GM12878 (cell line): ENCODE data around the gene TYSND1. TPM values are rescaled to one million over a fixed set of nuclear protein-coding genes. Genes with fewer than 3 reads are reported as not detected.
A peak's percentile ranks its signal among the peaks of the same experiment; 100 is the strongest.

ENCODE experiments used
- ATAC-seq: fragments of 200-7000 bp; cut with Tn5 transposase; 3 replicates; pipeline ENCODE4 v1.9.1; 2020; ENCODE audit warnings: mild to moderate bottlenecking, moderate library complexity
- BruUV-seq: library from RNA; stranded (reverse); fragments of 400-500 nt; replicated peaks from 2 replicates; lab custom pipeline; 2021; lab: Mats Ljungman, UMichigan
- CTCF ChIA-PET: fragments of 300-600 bp; sonication (Branson Sonifier 250); formaldehyde crosslinking; extraction: SDS; loops from one replicate; lab custom pipeline; 2021; ENCODE audit warnings: inconsistent platforms; lab: Yijun Ruan, JAX
- POLR2A ChIA-PET: fragments of 350-600 bp; formaldehyde crosslinking; extraction: SDS; loops from one replicate; lab custom pipeline; 2021; ENCODE audit warnings: inconsistent platforms; lab: Charles Lee
- RAD21 ChIA-PET: fragments of 300-600 bp; sonication (Branson Sonifier 250); formaldehyde crosslinking; loops from one replicate; lab custom pipeline; 2023; ENCODE audit warnings: antibody characterized with exemption; ENCODE audit not compliant: unreplicated experiment; lab: Charles Lee
- SMC1A ChIA-PET: fragments of 300-600 bp; sonication (Branson Sonifier 250); formaldehyde crosslinking; loops from one replicate; lab custom pipeline; 2023; ENCODE audit not compliant: unreplicated experiment, uncharacterized antibody; lab: Charles Lee
- DNase-seq: peaks from one replicate; pipeline ENCODE4 v3.0.0-alpha.2; 2011; ENCODE audit warnings: low read depth, low spot score
- FAIRE-seq: peaks from 3 replicates; lab custom pipeline; 2011; peaks lifted over from hg19 to GRCh38; lab: Jason Lieb, UNC
- H2AFZ ChIP-seq: 2 replicates; pipeline ENCODE4 v1.6.0; 2011; ENCODE audit warnings: low read depth, low read length, control low read depth; ENCODE audit not compliant: control insufficient read depth
- H3K27ac ChIP-seq: 2 replicates; pipeline ENCODE4 v1.5.1; 2011; ENCODE audit warnings: control low read depth; ENCODE audit not compliant: control insufficient read depth, insufficient read depth
- H3K27me3 ChIP-seq, 2 experiments: replicated peaks in 1 of 2; 2 replicates each; pipeline versions ENCODE4 v1.6.0 to v1.6.1; 2011; ENCODE audit warnings: low read length in 1 of 2; ENCODE audit not compliant: control insufficient read depth in 2 of 2, insufficient read depth in 2 of 2
- H3K36me3 ChIP-seq, 2 experiments: 2 replicates each; pipeline ENCODE4 v1.5.1; 2011; ENCODE audit warnings: low read length in 1 of 2; ENCODE audit not compliant: control insufficient read depth in 2 of 2, insufficient read depth in 2 of 2
- H3K4me1 ChIP-seq: 2 replicates; pipeline ENCODE4 v1.6.1; 2011; ENCODE audit warnings: mild to moderate bottlenecking, low read length, moderate library complexity, mixed read lengths; ENCODE audit not compliant: control insufficient read depth, insufficient read depth
- H3K4me2 ChIP-seq: 2 replicates; pipeline ENCODE4 v1.6.0; 2011; ENCODE audit warnings: control low read depth; ENCODE audit not compliant: control insufficient read depth, insufficient read depth
- H3K4me3 ChIP-seq: fragments of 200-600 bp; sonication (generic); 2 replicates; pipeline ENCODE4 v1.5.1; 2016
- H3K79me2 ChIP-seq: 2 replicates; pipeline ENCODE4 v1.6.0; 2011; ENCODE audit warnings: low read length; ENCODE audit not compliant: control insufficient read depth, insufficient read depth
- H3K9ac ChIP-seq: 2 replicates; pipeline ENCODE4 v1.8.0; 2011; ENCODE audit warnings: low read length, control low read depth, mixed read lengths; ENCODE audit not compliant: control insufficient read depth, insufficient read depth
- H3K9me3 ChIP-seq: replicated peaks from 3 replicates; pipeline ENCODE4 v1.5.1; 2011; ENCODE audit warnings: mild to moderate bottlenecking, low read length; ENCODE audit not compliant: control insufficient read depth, insufficient read depth
- H4K20me1 ChIP-seq: 2 replicates; pipeline ENCODE4 v1.6.0; 2011; ENCODE audit not compliant: control insufficient read depth, insufficient read depth
- ETV6 ChIP-seq, 2 experiments: fragments of 450-650 bp in 1 of 2; IDR thresholded peaks in 1 of 2; conservative IDR thresholded peaks in 1 of 2; 2 replicates each; pipeline ENCODE4 v1.6.1; 2014; ENCODE audit warnings: antibody characterized with exemption in 1 of 2, borderline replicate concordance in 1 of 2, low read depth in 1 of 2, mild to moderate bottlenecking in 1 of 2, moderate library complexity in 1 of 2
- GABPA ChIP-seq: IDR thresholded peaks from 2 replicates; pipeline ENCODE4 v1.6.1; 2014; ENCODE audit warnings: antibody characterized with exemption, low read depth, mild to moderate bottlenecking, inconsistent platforms
- NR2C1 ChIP-seq: fragments of 450-650 bp; IDR thresholded peaks from 2 replicates; pipeline ENCODE4 v1.6.1; 2017; ENCODE audit warnings: antibody characterized with exemption, mild to moderate bottlenecking, moderate library complexity
- POLR2AphosphoS5 ChIP-seq: IDR thresholded peaks from 2 replicates; pipeline ENCODE4 v1.6.1; 2011; ENCODE audit warnings: mild to moderate bottlenecking, low read length, inconsistent platforms
- RUNX3 ChIP-seq: IDR thresholded peaks from 2 replicates; pipeline ENCODE4 v1.6.1; 2012; ENCODE audit warnings: low read length, inconsistent platforms
- SPI1 ChIP-seq: IDR thresholded peaks from 2 replicates; pipeline ENCODE4 v1.6.1; 2011; ENCODE audit warnings: low read depth, mild to moderate bottlenecking, low read length, moderate library complexity, borderline replicate concordance; ENCODE audit not compliant: insufficient read depth
- WGBS: methylation state at CpG from one replicate; pipeline ENCODE4 v1.1.6; 2016; ENCODE audit warnings: low lambda C conversion rate; ENCODE audit not compliant: insufficient replicate concordance, insufficient coverage; ENCODE audit errors: missing lambda C conversion rate; 5-methylcytosine and 5-hydroxymethylcytosine counted together
- in situ Hi-C: fragments of 300-500 bp; cut with MboI; formaldehyde crosslinking; loops from 9 replicates; pipeline ENCODE4 v1.14.3; 2018; ENCODE audit warnings: mixed read lengths
- intact Hi-C: fragments of 100-400 bp; cut with micrococcal nuclease; formaldehyde crosslinking; loops from one replicate; pipeline ENCODE4 v1.14.2; 2022; ENCODE audit not compliant: unreplicated experiment
- polyA plus RNA-seq, 11 experiments: library from polyadenylated mRNA; depleted of rRNA in 4 of 11; unstranded in 6 of 11; stranded (reverse) in 5 of 11; fragments of >200 nt; fragmentation: Nextera tagmentation in 4 of 11; fragmentation: Illumina TruSeq in 1 of 11; extraction: Ambion mirVana in 4 of 11; extraction: Trizol in 1 of 11; gene quantifications; 1 replicate in 1 of 11; 2 replicates in 10 of 11; pipeline versions ENCODE4 v1.2.1 to v1.2.3, GENCODE V29; 2011 to 2016; ENCODE audit warnings: inconsistent platforms in 2 of 11, missing spikeins in 2 of 11, low read depth in 1 of 11
- total RNA-seq, 4 experiments: library from RNA; depleted of rRNA in 3 of 4; stranded (reverse); fragments of >200 nt in 3 of 4; fragmentation: Illumina TruSeq in 1 of 4; extraction: Trizol in 1 of 4; gene quantifications; 2 replicates each; pipeline versions ENCODE4 v1.2.1 to v1.2.3, GENCODE V29; 2013 to 2021
- TF ChIP-seq, protein P1 (sequence below): fragments of 450-650 bp; IDR thresholded peaks from 2 replicates; pipeline ENCODE4 v1.6.1; 2016; ENCODE audit warnings: mild to moderate bottlenecking, moderate library complexity, borderline replicate concordance

Gene TYSND1
- total and polyA plus RNA-seq, 10 of the 15 experiments (the other 5 are each of a cell fraction or from before 2014, with no cell fraction given): 1.9 to 21.4 (median 12.0) TPM

DNA sequence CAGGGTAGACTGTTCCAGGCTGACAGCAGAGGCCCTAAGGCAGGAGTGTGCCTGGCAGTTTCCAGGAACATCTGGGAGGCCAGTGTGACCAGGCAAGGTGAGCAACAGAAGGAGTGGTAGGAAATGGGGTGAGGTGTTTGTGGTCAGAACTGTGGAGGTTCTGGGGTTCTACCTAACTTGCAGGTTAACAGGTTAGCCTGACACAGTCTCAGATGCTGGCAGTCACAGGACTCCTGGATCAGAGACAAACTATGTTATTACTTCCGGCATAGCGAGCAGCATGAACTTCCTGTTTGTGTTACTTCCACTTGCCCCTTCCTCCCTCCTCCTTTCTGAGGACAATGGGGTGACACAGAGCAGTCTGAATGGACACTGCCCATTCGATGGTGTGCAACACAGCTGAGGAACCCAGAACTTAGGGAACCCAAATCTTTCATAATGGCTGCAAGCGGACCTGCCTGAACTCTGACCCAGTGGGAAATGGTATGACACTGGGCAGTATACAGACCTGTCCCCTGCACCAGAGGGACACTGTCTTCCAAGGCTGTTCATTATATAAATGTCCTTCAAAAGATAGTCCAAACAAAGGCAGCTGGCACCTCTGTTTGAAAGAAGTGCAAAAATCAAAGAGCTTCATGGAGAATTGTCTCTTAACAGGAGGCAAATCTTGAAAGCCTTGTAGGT, 27.7 kb upstream of the TYSND1 start:
- ATAC-seq: no peak
- Histone ChIP-seq H3K27ac (no peak overlapping the region), H3K4me3 (no peak overlapping the region), H2AFZ (peak overlapping the region; percentile 85), H4K20me1 (0 out of 2 replicates have a peak, but pooled peaks cover 3% of the 10 kb centered on the region), H3K4me2 (no peak overlapping the region), H3K9ac (no peak overlapping the region), H3K9me3 (no peaks in the 10 kb centered on the region), H3K4me1 (peaks cover 8% of the 10 kb centered on the region; the same call in 1 of the 2 replicates), H3K36me3 (no peaks in the 10 kb centered on the region), H3K79me2 (peaks cover 14% of the 10 kb centered on the region), H3K27me3 (no peaks in the 10 kb centered on the region)
- RAD21 ChIA-PET: interaction anchor here (1.0 kb wide), 1 partner anchor 28 kb away, joined by 4 read pairs; the partner anchor contains the start of gene TYSND1
- POLR2A ChIA-PET: interaction anchor here (1.7 kb wide), 1 partner anchor 28 kb away, joined by 6 read pairs; the partner anchor contains the start of gene TYSND1
- intact Hi-C loops: no loop called here
- CTCF ChIA-PET: interaction anchor here (0.7 to 1.7 kb wide), 4 partner anchors 28 to 119 kb away, joined by 3 to 7 read pairs (median 4); partner anchors contain the start of gene TYSND1
- in situ Hi-C loops: no loop called here
- SMC1A ChIA-PET: interaction anchor here (0.8 to 1.4 kb wide), 5 partner anchors 19 to 185 kb away, joined by 3 to 5 read pairs (median 3); no protein-coding TSS in a partner anchor
- BruUV-seq: no TSS peak
- TF ChIP-seq NR2C1 (peak; percentile 21; the same call in 1 of the 2 replicates), RUNX3 (no peak), ETV6 (conservative IDR thresholded peaks at IDR 0.05 in 1 of 2, IDR thresholded peaks at IDR 0.05 in 1 of 2; ENCODE audit: borderline replicate concordance in 1 of 2, low read depth in 1 of 2) (peak in 1 of 2 experiments; percentile 30; a peak in 1 of 4 replicates), GABPA (peak; percentile 59; the same call in 1 of the 2 replicates), POLR2AphosphoS5 (no peak), SPI1 (0 out of 2 replicates have a peak, but pooled peaks have one; percentile 11)
- TF ChIP-seq, protein P1, sequence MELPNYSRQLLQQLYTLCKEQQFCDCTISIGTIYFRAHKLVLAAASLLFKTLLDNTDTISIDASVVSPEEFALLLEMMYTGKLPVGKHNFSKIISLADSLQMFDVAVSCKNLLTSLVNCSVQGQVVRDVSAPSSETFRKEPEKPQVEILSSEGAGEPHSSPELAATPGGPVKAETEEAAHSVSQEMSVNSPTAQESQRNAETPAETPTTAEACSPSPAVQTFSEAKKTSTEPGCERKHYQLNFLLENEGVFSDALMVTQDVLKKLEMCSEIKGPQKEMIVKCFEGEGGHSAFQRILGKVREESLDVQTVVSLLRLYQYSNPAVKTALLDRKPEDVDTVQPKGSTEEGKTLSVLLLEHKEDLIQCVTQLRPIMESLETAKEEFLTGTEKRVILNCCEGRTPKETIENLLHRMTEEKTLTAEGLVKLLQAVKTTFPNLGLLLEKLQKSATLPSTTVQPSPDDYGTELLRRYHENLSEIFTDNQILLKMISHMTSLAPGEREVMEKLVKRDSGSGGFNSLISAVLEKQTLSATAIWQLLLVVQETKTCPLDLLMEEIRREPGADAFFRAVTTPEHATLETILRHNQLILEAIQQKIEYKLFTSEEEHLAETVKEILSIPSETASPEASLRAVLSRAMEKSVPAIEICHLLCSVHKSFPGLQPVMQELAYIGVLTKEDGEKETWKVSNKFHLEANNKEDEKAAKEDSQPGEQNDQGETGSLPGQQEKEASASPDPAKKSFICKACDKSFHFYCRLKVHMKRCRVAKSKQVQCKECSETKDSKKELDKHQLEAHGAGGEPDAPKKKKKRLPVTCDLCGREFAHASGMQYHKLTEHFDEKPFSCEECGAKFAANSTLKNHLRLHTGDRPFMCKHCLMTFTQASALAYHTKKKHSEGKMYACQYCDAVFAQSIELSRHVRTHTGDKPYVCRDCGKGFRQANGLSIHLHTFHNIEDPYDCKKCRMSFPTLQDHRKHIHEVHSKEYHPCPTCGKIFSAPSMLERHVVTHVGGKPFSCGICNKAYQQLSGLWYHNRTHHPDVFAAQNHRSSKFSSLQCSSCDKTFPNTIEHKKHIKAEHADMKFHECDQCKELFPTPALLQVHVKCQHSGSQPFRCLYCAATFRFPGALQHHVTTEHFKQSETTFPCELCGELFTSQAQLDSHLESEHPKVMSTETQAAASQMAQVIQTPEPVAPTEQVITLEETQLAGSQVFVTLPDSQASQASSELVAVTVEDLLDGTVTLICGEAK: 0 out of 2 replicates have a peak, but pooled peaks have one; percentile 28
- FAIRE-seq: no peak
- WGBS: 48% methylated on average over 4 of the region's 4 CpGs
- no peak for DNase-seq
